ENCODE data around the gene KIAA0753.
A peak's percentile ranks its signal among the peaks of the same experiment; 100 is the strongest.
"Not testable (repeated sequence)": the region's sequence is repeated elsewhere in the genome, so short reads cannot be mapped to it uniquely, and the experiment has no call there.

KIAA0753 gene

DNA sequence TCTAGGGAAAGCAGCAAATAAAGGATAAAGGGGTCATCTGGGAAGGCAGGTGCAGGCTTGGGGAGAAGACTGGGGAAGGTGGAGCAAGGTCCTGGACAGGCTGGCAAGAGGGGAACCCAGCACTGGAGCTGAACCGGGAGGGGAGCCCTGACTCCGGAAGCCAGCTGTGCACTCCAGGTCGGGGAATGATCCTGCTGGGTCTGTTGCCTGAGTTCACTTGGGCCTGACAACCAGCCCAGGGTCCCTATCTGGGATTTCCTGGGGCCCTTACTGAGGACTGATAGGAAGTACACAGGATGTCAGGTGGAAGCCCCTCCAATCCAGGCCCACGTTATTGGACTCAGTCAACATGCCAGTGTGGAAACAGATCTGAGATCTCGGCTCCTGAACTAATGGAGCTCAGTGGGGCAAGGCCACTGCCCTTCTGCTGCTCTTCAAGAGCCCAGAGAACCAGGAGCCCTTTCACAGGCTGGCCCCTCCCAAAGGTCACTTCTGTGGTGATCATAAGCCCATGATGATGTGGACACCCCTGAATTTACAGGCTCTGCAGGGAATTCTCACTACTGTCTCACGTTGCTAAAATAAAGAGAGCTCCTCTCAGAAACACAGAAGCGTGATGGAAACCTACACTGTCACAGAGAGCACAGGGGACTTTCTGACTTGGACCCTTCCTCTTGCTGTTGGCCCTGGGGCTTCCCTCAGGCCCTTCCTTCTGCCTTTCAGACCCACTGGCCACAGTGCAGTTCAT is 64.3 kb downstream of the KIAA0753 start:
- H3K4me3 ChIP-seq (ENCODE audit: low read depth, low read length) = no peak overlapping the region
- no peak for TF ChIP-seq MYC (IDR thresholded peaks at IDR 0.05; ENCODE audit: low read depth, low read length)
- DNase-seq (ENCODE audit: low read depth) = no peak

DNA sequence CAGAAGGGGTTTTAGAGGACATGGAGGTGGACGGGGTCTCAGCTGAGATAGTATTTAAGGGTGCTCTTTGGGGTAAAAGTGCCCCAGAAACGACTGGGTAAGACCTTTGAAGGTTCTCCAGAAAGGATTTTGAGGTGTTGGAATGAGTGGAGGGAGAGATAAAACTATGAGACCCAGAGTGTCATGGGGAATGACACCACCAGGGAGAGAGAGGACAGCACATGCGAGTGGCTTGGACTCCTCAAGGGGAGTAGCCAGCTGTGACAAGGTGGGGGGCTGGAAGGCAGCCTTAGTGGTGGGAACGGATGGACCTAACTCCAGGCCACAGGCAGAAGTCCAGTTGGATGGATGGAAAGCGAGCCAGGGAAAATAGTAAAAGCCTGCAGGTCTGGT is 64.9 kb downstream of the KIAA0753 start:
- DNase-seq (ENCODE audit: low read depth) = no peak
- H3K4me3 ChIP-seq (ENCODE audit: low read depth, low read length) = no peak overlapping the region
- TF ChIP-seq MYC (IDR thresholded peaks at IDR 0.05; ENCODE audit: low read depth, low read length) (no peak), POLR2A (IDR thresholded peaks at IDR 0.05; ENCODE audit: extremely low read depth, insufficient read length) (no peak)
- TF ChIP-seq, protein P1, sequence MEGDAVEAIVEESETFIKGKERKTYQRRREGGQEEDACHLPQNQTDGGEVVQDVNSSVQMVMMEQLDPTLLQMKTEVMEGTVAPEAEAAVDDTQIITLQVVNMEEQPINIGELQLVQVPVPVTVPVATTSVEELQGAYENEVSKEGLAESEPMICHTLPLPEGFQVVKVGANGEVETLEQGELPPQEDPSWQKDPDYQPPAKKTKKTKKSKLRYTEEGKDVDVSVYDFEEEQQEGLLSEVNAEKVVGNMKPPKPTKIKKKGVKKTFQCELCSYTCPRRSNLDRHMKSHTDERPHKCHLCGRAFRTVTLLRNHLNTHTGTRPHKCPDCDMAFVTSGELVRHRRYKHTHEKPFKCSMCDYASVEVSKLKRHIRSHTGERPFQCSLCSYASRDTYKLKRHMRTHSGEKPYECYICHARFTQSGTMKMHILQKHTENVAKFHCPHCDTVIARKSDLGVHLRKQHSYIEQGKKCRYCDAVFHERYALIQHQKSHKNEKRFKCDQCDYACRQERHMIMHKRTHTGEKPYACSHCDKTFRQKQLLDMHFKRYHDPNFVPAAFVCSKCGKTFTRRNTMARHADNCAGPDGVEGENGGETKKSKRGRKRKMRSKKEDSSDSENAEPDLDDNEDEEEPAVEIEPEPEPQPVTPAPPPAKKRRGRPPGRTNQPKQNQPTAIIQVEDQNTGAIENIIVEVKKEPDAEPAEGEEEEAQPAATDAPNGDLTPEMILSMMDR (IDR thresholded peaks at IDR 0.05; ENCODE audit: low read depth, low read length) = no peak
- TF ChIP-seq, protein P2, sequence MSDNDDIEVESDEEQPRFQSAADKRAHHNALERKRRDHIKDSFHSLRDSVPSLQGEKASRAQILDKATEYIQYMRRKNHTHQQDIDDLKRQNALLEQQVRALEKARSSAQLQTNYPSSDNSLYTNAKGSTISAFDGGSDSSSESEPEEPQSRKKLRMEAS (IDR thresholded peaks at IDR 0.05; ENCODE audit: low read depth, low read length) = no peak

DNA sequence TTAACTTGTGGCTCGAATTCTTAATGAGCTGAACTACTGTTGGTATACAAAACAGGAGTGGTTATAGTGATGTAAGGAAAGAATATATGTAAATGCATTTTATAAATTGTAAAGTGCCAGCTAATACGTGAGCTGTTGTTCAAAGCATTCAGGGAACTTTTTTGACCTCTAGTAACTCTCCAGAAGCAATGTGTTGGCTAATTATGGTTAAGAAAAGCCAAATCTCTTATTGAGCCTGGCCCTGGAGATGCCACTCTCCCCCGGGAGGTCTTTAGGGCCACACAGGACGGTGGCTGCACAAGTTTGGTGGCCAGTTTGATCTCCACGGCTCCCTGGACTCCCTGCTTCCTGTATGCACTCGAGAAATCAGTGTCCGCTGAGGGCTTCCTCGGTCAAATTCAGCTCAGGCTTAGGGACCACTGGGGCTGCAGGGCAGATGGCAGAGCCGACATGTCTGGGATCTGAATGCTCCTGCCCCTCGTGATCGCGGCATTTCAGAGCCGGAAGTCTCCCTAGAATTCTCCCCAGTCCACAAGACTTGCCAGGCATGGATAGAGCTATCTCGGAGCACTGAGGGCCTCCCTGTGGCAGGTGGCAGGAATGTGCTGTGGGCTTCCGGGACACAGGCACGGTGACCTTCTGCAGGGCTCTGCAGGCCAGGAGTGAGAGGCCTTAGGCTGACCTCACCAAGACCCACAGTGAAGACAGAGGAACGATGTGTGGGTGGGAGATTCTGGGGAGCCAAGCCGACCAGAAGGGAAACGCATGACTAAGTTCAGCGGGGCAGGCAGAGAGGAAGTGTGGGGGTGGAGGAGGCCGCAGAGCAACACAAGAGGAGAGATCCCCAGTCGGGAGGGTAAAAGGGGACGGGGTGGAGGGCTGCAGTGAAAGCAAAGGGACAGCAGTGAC is 65.6 kb downstream of the KIAA0753 start:
- H3K4me3 ChIP-seq (ENCODE audit: low read depth, low read length) = no peak overlapping the region
- TF ChIP-seq, protein P2 (IDR thresholded peaks at IDR 0.05; ENCODE audit: low read depth, low read length) = peak; percentile 18; the same call in 1 of the 2 replicates
- TF ChIP-seq, protein P1 (IDR thresholded peaks at IDR 0.05; ENCODE audit: low read depth, low read length) = no peak
- peak; percentile 80 for DNase-seq (ENCODE audit: low read depth)

DNA sequence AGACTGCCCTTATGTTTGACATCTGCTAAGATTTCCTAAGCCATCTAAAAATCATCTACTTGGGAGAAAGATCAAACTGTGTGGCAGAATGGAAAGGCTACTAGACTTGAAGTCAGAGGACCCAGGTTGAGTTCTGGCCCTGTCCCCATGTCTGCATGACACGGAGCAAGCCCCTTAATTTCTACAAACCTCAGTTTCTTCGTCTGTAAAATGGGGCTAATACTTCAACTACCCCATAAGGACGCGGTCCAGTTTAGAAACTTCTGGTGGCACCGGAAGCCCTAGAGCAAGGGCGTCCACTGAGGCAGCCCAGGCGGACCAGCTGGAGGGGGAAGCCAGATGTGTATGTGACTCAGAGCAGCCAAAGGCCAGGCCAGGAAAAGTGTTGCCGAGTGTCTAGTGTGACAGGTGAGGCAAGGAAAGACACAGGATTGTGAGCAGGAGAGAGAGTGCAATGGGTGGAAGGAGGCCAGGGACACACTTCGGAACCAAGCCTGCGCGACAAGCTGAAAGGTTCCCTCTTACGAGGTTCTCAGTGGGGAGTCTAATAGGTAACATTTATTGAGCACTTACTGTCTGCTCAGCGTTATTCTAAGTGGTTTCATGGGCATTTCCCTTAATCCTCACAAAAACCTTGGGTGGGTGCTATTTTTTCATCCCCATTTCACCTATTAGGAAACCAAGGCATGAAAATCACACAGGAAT is 66.4 kb downstream of the KIAA0753 start:
- H3K4me3 ChIP-seq (ENCODE audit: low read depth, low read length) = no peak overlapping the region
- DNase-seq (ENCODE audit: low read depth) = no peak
- no peak for TF ChIP-seq MYC (IDR thresholded peaks at IDR 0.05; ENCODE audit: low read depth, low read length)
- TF ChIP-seq, protein P2 (IDR thresholded peaks at IDR 0.05; ENCODE audit: low read depth, low read length) = no peak
- TF ChIP-seq, protein P1 (IDR thresholded peaks at IDR 0.05; ENCODE audit: low read depth, low read length) = no peak
- TF ChIP-seq POLR2A (IDR thresholded peaks at IDR 0.05; ENCODE audit: extremely low read depth, insufficient read length) = no peak

DNA sequence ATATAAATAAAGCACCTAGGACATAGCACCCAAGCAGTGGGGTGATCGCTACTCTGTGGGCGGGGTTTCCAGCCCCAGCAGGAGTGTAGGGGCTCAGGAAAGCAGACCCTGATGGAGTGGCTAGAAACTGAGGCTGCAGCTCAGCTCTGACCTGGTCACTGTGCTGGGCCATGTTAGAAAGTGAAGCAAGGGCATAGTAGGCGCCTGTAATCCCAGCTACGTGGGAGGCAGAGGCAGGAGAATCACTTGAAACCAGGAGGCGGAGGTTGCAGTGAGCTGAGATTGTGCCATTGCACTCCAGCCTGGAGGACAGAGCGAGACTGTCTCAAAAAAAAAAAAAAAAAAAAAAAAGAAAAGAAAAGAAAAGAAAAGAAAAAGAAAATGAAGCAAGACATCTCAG is 67.0 kb downstream of the KIAA0753 start:
- H3K4me3 ChIP-seq (ENCODE audit: low read depth, low read length); DNase-seq (ENCODE audit: low read depth): not testable (repeated sequence)

DNA sequence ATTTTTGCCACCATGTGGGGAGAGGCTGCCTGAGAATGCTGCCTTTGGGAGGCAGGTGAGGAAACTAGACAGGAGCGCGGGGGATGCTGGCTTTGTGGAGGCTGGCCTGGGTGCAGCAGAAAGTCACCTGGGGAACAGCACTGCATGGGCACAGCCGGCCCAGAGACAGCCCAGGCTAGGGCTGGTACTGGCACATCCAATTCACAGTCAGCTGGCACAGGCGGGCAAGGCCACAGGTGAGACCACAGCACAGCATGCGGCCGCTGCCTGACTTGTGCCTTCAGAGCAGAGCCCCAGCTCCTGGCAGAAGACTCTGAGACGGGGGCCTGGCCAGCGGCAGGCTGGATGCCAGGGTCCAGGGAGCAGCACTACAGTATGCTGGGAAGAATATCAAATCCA is 67.5 kb downstream of the KIAA0753 start:
- no peak overlapping the region for H3K4me3 ChIP-seq (ENCODE audit: low read depth, low read length)
- TF ChIP-seq, protein P2 (IDR thresholded peaks at IDR 0.05; ENCODE audit: low read depth, low read length) = no peak
- TF ChIP-seq, protein P1 (IDR thresholded peaks at IDR 0.05; ENCODE audit: low read depth, low read length) = no peak
- TF ChIP-seq POLR2A (IDR thresholded peaks at IDR 0.05; ENCODE audit: extremely low read depth, insufficient read length) (no peak), MYC (IDR thresholded peaks at IDR 0.05; ENCODE audit: low read depth, low read length) (no peak)
- DNase-seq (ENCODE audit: low read depth) = no peak

Measured in NB4 (cell line).